ENCODE measurements around the gene RMDN2. TPM values are rescaled to one million over a fixed set of nuclear protein-coding genes. Genes with fewer than 3 reads are reported as not detected.

The RMDN2 gene
- total and polyA plus RNA-seq, 9 of the 15 experiments (the other 6 are each of a cell fraction or from before 2014, with no cell fraction given), result 1.5 to 4.3 (median 2.3) TPM

GRCh38 chr2:37919631-37920032, 5.5 kb upstream of the RMDN2 start (continued):
- no peak for TF ChIP-seq MYC (IDR thresholded peaks at IDR 0.05; ENCODE audit: low read depth, low read length)
- TF ChIP-seq MYC (CRISPR knock-in tag; IDR thresholded peaks at IDR 0.05; ENCODE audit: borderline replicate concordance, low read depth), result no peak
- TF ChIP-seq ZNF217 (CRISPR knock-in tag; IDR thresholded peaks at IDR 0.05), result no peak
- TF ChIP-seq ZNF695 (CRISPR knock-in tag; IDR thresholded peaks at IDR 0.05), result no peak
- no peak for TF ChIP-seq SUPT5H (IDR thresholded peaks at IDR 0.05)
- no peak for TF ChIP-seq TEAD1 (CRISPR knock-in tag; IDR thresholded peaks at IDR 0.05)
- TF ChIP-seq SLC30A9 (CRISPR knock-in tag; IDR thresholded peaks at IDR 0.05), result no peak
- TF ChIP-seq HNRNPL (IDR thresholded peaks at IDR 0.05; ENCODE audit: low read depth, low read length), result no peak
- TF ChIP-seq SOX6 (IDR thresholded peaks at IDR 0.05), result peak; percentile 71
- no peak for TF ChIP-seq RFX5 (IDR thresholded peaks at IDR 0.05; ENCODE audit: low read depth, low read length)
- TF ChIP-seq ETS2 (tag; IDR thresholded peaks at IDR 0.05; ENCODE audit: borderline replicate concordance, poor library complexity, severe bottlenecking), result no peak
- no peak for TF ChIP-seq TRIM24 (IDR thresholded peaks at IDR 0.05)
- no peak for TF ChIP-seq YBX1 (IDR thresholded peaks at IDR 0.05)
- no peak for TF ChIP-seq PKNOX1 (IDR thresholded peaks at IDR 0.05)
- 0 out of 2 replicates have a peak, but pooled peaks have one; percentile 27 for TF ChIP-seq NCOR1 (IDR thresholded peaks at IDR 0.05)
- no peak for TF ChIP-seq HBP1 (CRISPR knock-in tag; IDR thresholded peaks at IDR 0.05)
- no peak for TF ChIP-seq XRCC3 (IDR thresholded peaks at IDR 0.05)
- TF ChIP-seq ARID1B (IDR thresholded peaks at IDR 0.05), result peak; percentile 45; the same call in 1 of the 2 replicates
- no peak for TF ChIP-seq NR3C1 (CRISPR knock-in tag; IDR thresholded peaks at IDR 0.05)
- 0 out of 2 replicates have a peak, but pooled peaks have one; percentile 44 for TF ChIP-seq ELF4 (CRISPR knock-in tag; IDR thresholded peaks at IDR 0.05)
- TF ChIP-seq RFX1 (IDR thresholded peaks at IDR 0.05), result peak; percentile 56
- TF ChIP-seq GABPA (tag; conservative IDR thresholded peaks at IDR 0.05; ENCODE audit: low read depth), result no peak
- TF ChIP-seq NCOA4 (IDR thresholded peaks at IDR 0.05; ENCODE audit: partially characterized antibody), result no peak
- TF ChIP-seq ATF6 (CRISPR knock-in tag; IDR thresholded peaks at IDR 0.05), result no peak
- TF ChIP-seq ZNF23 (CRISPR knock-in tag; IDR thresholded peaks at IDR 0.05), result no peak
- TF ChIP-seq ZNF75A (CRISPR knock-in tag; IDR thresholded peaks at IDR 0.05), result no peak

Measured in K562 (cell line).